ENCODE data around the gene MOV10L1.

Gene MOV10L1

GRCh38 chr22:50046019-50046415 is 43.8 kb upstream of the MOV10L1 start:
- no peak for DNase-seq
- no peaks in the 10 kb centered on the region for H3K9me3 ChIP-seq
- H3K27me3 ChIP-seq = no peaks in the 10 kb centered on the region
- H3K36me3 ChIP-seq = no peaks in the 10 kb centered on the region
- no peak for TF ChIP-seq CTCF (IDR thresholded peaks at IDR 0.05; ENCODE audit: low read depth, low read length)
- no peak overlapping the region for H3K4me3 ChIP-seq (ENCODE audit: low read depth, low read length)
- H3K4me1 ChIP-seq = no peaks in the 10 kb centered on the region

- no peak for DNase-seq
- TF ChIP-seq CTCF (IDR thresholded peaks at IDR 0.05; ENCODE audit: low read depth, low read length) = no peak
Measured at GRCh38 chr22:50046481-50047245, 43.1 kb upstream of the MOV10L1 start.

GRCh38 chr22:50047346-50047745 is 42.5 kb upstream of the MOV10L1 start:
- no peaks in the 10 kb centered on the region for H3K36me3 ChIP-seq
- no peak for DNase-seq
- no peak overlapping the region for H3K4me3 ChIP-seq (ENCODE audit: low read depth, low read length)
- no peak for TF ChIP-seq CTCF (IDR thresholded peaks at IDR 0.05; ENCODE audit: low read depth, low read length)
- H3K4me1 ChIP-seq = no peaks in the 10 kb centered on the region
- no peaks in the 10 kb centered on the region for H3K27me3 ChIP-seq
- no peaks in the 10 kb centered on the region; the same call in 1 of the 2 replicates for H3K9me3 ChIP-seq

More at GRCh38 chr22:50046481-50047245, 43.1 kb upstream of the MOV10L1 start:
- H3K9me3 ChIP-seq = no peaks in the 10 kb centered on the region; the same call in 1 of the 2 replicates
- no peaks in the 10 kb centered on the region for H3K36me3 ChIP-seq
- no peaks in the 10 kb centered on the region for H3K4me1 ChIP-seq
- no peak overlapping the region for H3K4me3 ChIP-seq (ENCODE audit: low read depth, low read length)
- H3K27me3 ChIP-seq = no peaks in the 10 kb centered on the region

- H3K4me3 ChIP-seq (ENCODE audit: low read depth, low read length) = no peak overlapping the region
- no peaks in the 10 kb centered on the region for H3K36me3 ChIP-seq
- H3K4me1 ChIP-seq = no peaks in the 10 kb centered on the region
- no peak for TF ChIP-seq CTCF (IDR thresholded peaks at IDR 0.05; ENCODE audit: low read depth, low read length)
- no peaks in the 10 kb centered on the region; the same call in 1 of the 2 replicates for H3K9me3 ChIP-seq
- DNase-seq = no peak
- H3K27me3 ChIP-seq = no peaks in the 10 kb centered on the region
Measured at GRCh38 chr22:50048061-50048765, 41.6 kb upstream of the MOV10L1 start.

GRCh38 chr22:50048836-50049235 is 41.0 kb upstream of the MOV10L1 start:
- Histone ChIP-seq H3K36me3 (no peaks in the 10 kb centered on the region), H3K4me3 (ENCODE audit: low read depth, low read length) (no peak overlapping the region), H3K27me3 (no peaks in the 10 kb centered on the region), H3K4me1 (no peaks in the 10 kb centered on the region), H3K9me3 (no peaks in the 10 kb centered on the region; the same call in 1 of the 2 replicates)
- TF ChIP-seq CTCF (IDR thresholded peaks at IDR 0.05; ENCODE audit: low read depth, low read length) = no peak
- DNase-seq = peak; percentile 7
